Testis (tissue), 2 donors: ENCODE measurements around the gene NR4A1.

Source experiments
- POLR2A ChIP-seq: fragments of 450-650 bp; IDR thresholded peaks from one replicate; pipeline ENCODE4 v1.6.1; 2017; ENCODE audit warnings: antibody characterized with exemption, mild to moderate bottlenecking, moderate library complexity
- TF ChIP-seq, protein P1 (sequence below), 3 experiments: fragments of 450-650 bp in 2 of 3; fragments of 200-600 bp in 1 of 3; sonication (generic) in 1 of 3; IDR thresholded peaks; one replicate each; pipeline ENCODE4 v1.5.1; 2016 to 2019; ENCODE audit warnings: antibody characterized with exemption in 3 of 3, mild to moderate bottlenecking in 2 of 3, moderate library complexity in 1 of 3

- TF ChIP-seq, protein P1, sequence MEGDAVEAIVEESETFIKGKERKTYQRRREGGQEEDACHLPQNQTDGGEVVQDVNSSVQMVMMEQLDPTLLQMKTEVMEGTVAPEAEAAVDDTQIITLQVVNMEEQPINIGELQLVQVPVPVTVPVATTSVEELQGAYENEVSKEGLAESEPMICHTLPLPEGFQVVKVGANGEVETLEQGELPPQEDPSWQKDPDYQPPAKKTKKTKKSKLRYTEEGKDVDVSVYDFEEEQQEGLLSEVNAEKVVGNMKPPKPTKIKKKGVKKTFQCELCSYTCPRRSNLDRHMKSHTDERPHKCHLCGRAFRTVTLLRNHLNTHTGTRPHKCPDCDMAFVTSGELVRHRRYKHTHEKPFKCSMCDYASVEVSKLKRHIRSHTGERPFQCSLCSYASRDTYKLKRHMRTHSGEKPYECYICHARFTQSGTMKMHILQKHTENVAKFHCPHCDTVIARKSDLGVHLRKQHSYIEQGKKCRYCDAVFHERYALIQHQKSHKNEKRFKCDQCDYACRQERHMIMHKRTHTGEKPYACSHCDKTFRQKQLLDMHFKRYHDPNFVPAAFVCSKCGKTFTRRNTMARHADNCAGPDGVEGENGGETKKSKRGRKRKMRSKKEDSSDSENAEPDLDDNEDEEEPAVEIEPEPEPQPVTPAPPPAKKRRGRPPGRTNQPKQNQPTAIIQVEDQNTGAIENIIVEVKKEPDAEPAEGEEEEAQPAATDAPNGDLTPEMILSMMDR (IDR thresholded peaks at IDR 0.05), result no peak
- no peak for TF ChIP-seq POLR2A
These were observed 14.6 kb upstream of the NR4A1 start for GRCh38 chr12:52036587-52037171.
